ENCODE results near the gene XYLT1.
A peak's percentile ranks its signal among the peaks of the same experiment; 100 is the strongest.

Gene XYLT1

DNA sequence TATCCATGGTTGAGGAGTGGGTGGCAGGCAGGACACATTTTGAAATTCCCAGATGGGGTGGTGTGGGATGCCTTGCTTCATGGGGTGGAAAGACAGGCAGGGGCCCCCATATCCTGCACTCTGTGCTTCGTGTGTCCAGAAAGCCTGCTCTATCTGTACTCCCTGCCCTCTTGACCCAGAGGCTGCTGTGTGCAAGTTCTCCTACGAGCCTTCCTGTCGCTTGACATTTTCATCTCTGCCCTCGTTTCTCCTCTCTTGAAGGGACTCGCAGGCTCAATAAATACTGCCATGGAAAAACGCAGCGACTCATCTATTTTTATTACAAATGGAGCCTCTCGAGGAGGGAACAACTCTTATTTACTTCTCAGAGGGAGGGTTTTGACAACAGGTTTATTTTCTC lies 254.8 kb downstream of the XYLT1 start:
- TF ChIP-seq, protein P1, sequence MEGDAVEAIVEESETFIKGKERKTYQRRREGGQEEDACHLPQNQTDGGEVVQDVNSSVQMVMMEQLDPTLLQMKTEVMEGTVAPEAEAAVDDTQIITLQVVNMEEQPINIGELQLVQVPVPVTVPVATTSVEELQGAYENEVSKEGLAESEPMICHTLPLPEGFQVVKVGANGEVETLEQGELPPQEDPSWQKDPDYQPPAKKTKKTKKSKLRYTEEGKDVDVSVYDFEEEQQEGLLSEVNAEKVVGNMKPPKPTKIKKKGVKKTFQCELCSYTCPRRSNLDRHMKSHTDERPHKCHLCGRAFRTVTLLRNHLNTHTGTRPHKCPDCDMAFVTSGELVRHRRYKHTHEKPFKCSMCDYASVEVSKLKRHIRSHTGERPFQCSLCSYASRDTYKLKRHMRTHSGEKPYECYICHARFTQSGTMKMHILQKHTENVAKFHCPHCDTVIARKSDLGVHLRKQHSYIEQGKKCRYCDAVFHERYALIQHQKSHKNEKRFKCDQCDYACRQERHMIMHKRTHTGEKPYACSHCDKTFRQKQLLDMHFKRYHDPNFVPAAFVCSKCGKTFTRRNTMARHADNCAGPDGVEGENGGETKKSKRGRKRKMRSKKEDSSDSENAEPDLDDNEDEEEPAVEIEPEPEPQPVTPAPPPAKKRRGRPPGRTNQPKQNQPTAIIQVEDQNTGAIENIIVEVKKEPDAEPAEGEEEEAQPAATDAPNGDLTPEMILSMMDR (IDR thresholded peaks at IDR 0.05; ENCODE audit: low read depth, low read length, missing control alignments) = no peak
- no peak overlapping the region for H3K4me3 ChIP-seq (replicated peaks; ENCODE audit: low read depth, low read length)
- DNase-seq (ENCODE audit: extremely low read depth, low read depth) = no peak

DNA sequence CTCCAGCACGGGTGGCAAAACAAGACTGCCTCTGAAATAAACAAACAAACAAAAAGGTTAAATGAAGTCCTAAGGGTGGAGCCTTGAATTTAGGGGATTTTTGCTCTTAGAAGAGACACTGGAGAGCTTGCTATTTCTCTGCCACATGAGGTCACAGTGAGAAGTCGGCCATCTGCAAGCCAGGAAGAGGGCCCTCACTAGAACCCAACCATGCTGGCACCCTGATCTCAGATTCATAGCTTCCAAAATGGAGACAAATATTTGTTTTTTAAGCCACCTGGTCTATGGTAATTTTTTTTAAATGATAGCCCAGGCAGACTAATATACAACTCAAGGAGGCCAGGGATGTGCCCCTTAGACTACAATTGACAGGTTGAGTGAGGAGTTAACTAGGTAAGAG lies 255.5 kb downstream of the XYLT1 start:
- TF ChIP-seq, protein P1 (IDR thresholded peaks at IDR 0.05; ENCODE audit: low read depth, low read length, missing control alignments) = no peak
- no peak for DNase-seq (ENCODE audit: extremely low read depth, low read depth)
- no peak overlapping the region for H3K4me3 ChIP-seq (replicated peaks; ENCODE audit: low read depth, low read length)

DNA sequence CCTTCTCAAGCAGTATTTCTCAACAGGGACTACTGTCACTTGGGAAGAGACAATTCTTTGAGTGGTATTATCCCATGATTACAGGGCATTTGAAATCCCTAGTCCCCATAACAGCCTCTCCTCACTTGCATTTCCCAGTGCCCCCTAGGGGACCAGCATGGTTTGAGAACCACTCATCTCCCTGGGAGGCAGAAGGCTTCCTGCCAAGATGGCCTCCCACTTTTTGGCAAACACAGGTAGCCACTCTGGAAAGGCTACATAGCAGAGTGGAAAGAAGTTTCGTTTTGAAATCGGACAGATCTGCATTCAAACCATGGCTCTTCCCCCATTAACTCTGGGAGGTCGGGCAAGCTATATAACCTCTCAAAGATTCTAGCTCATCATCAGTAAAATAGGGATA lies 256.8 kb downstream of the XYLT1 start:
- DNase-seq (ENCODE audit: extremely low read depth, low read depth) = no peak
- no peak overlapping the region for H3K4me3 ChIP-seq (replicated peaks; ENCODE audit: low read depth, low read length)
- TF ChIP-seq, protein P1 (IDR thresholded peaks at IDR 0.05; ENCODE audit: low read depth, low read length, missing control alignments) = no peak

DNA sequence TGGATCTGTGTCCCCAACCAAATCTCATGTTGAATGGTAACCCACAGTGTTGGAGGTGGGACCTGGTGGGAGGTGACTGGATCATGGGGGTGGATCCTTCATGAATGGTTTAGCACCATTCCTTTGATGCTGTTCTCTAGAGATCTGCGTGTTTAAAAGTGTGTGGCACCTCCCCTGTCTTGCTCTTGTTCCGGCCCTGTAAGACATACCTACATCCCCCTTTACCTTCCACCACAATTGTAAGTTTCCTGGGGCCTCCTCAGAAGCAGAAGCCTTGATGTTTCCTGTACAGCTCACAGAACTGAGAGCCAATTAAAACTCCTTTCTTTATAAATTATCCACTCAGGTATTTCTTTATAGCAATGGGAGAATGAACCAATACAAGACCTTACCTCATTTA lies 257.7 kb downstream of the XYLT1 start:
- TF ChIP-seq, protein P1 (IDR thresholded peaks at IDR 0.05; ENCODE audit: low read depth, low read length, missing control alignments) = no peak
- no peak for DNase-seq (ENCODE audit: extremely low read depth, low read depth)
- H3K4me3 ChIP-seq (replicated peaks; ENCODE audit: low read depth, low read length) = no peak overlapping the region

DNA sequence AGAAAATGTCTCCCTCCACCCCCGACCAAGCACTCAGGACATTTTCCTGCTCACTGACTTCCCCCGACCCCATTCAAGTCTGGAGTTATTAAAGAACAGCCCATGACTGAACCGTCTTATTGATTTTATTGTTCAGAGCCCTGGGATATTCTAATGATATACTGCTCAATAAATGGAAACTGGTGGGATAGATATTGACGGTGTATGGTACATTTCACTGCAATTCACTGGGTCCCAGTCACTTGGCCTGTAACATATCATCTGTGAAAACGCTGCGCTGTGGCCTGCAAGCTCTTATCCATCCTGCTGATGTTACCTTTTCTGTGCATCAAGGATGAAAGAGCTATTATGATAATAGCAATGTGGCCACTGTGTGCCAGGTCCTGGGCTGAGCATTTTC lies 258.2 kb downstream of the XYLT1 start:
- TF ChIP-seq, protein P1 (IDR thresholded peaks at IDR 0.05; ENCODE audit: low read depth, low read length, missing control alignments) = no peak
- H3K4me3 ChIP-seq (replicated peaks; ENCODE audit: low read depth, low read length) = no peak overlapping the region
- DNase-seq (ENCODE audit: extremely low read depth, low read depth) = no peak

DNA sequence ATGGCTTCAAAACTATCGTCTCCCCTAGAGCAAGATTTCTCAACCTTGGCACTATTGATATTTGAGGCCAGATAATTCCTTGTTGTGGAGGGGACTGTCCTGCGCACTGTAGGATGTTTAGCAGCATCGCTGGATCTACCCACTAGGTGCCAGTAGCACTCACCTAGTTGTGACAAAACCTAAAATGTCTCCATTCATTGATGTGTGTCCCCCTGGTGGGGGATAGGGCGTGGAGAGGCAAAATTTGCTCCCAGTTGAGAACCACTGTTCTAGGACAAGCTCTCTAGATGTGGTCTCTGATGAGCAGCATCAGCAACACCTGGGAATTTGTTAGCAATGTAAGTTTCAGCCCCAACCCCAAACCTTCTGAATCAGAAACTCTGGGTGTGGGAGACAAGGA lies 259.0 kb downstream of the XYLT1 start:
- DNase-seq (ENCODE audit: extremely low read depth, low read depth) = no peak
- TF ChIP-seq, protein P1 (IDR thresholded peaks at IDR 0.05; ENCODE audit: low read depth, low read length, missing control alignments) = peak; percentile 50
- H3K4me3 ChIP-seq (replicated peaks; ENCODE audit: low read depth, low read length) = no peak overlapping the region

DNA sequence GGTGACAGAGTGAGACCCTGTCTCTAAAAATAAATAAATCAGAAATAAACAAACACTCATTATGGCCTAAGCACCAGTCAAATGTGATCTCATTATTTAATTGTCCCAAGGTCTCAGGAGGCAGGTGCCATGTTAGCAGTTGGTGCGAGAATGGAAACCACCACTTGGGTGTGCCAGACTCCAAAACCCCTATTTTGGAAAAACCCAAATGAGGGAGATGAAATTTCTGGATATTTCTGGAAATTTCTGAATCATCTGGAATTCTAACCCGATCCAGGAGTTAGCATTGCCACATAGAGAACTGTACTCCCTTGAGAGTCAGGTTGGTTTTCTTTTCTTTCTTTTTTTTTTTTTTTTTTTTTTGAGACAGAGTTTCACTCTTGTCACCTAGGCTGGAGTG lies 264.0 kb downstream of the XYLT1 start:
- no peak overlapping the region for H3K4me3 ChIP-seq (replicated peaks; ENCODE audit: low read depth, low read length)
- TF ChIP-seq, protein P1 (IDR thresholded peaks at IDR 0.05; ENCODE audit: low read depth, low read length, missing control alignments) = peak; percentile 12
- DNase-seq (ENCODE audit: extremely low read depth, low read depth) = no peak
